Epithelial cell of proximal tubule (primary cell): ENCODE results near the gene TMEM154. TPM values are rescaled to one million over a fixed set of nuclear protein-coding genes. Genes with fewer than 3 reads are reported as not detected.
A peak's percentile ranks its signal among the peaks of the same experiment; 100 is the strongest.

Experiments used
- DNase-seq: peaks from one replicate; pipeline ENCODE4 v3.0.0-alpha.2; 2011; ENCODE audit warnings: low read depth
- H3K4me3 ChIP-seq: 2 replicates; pipeline ENCODE4 v1.5.1; 2011; ENCODE audit warnings: low read depth, mild to moderate bottlenecking, low read length
- total RNA-seq: library from RNA; depleted of rRNA; stranded (reverse); fragments of >200 nt; gene quantifications from 2 replicates; pipeline ENCODE4 v1.2.3, GENCODE V29; 2015
- TF ChIP-seq, protein P1 (sequence below): conservative IDR thresholded peaks from 2 replicates; pipeline ENCODE4 v1.5.1; 2012; ENCODE audit warnings: low read depth, mild to moderate bottlenecking, low read length

Gene TMEM154
- total RNA-seq, 1 donor from 2014 or later, result 11.8 TPM

DNA sequence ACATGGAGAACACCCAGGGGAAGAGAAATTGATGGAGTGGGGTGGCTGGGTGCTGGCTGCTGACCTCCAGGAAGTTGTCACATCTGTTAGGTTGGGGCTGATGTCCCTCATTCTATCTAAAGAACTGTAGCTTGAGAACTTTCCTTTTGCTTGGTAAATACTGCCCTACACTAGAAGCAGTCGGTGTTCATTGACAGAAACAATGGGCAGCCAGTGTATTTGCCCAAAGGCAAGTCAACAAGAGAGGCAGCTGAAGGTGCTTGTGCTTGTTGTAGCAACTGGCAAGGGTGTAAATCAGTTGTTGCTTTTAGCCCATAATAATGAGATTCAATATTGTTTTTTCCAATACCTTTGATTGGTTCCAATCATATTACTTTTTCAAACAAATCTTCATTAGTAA, 956 bp downstream of the TMEM154 start:
- H3K4me3 ChIP-seq, result peak overlapping the region; percentile 55
- DNase-seq, result no peak
- TF ChIP-seq, protein P1, sequence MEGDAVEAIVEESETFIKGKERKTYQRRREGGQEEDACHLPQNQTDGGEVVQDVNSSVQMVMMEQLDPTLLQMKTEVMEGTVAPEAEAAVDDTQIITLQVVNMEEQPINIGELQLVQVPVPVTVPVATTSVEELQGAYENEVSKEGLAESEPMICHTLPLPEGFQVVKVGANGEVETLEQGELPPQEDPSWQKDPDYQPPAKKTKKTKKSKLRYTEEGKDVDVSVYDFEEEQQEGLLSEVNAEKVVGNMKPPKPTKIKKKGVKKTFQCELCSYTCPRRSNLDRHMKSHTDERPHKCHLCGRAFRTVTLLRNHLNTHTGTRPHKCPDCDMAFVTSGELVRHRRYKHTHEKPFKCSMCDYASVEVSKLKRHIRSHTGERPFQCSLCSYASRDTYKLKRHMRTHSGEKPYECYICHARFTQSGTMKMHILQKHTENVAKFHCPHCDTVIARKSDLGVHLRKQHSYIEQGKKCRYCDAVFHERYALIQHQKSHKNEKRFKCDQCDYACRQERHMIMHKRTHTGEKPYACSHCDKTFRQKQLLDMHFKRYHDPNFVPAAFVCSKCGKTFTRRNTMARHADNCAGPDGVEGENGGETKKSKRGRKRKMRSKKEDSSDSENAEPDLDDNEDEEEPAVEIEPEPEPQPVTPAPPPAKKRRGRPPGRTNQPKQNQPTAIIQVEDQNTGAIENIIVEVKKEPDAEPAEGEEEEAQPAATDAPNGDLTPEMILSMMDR, result no peak

DNA sequence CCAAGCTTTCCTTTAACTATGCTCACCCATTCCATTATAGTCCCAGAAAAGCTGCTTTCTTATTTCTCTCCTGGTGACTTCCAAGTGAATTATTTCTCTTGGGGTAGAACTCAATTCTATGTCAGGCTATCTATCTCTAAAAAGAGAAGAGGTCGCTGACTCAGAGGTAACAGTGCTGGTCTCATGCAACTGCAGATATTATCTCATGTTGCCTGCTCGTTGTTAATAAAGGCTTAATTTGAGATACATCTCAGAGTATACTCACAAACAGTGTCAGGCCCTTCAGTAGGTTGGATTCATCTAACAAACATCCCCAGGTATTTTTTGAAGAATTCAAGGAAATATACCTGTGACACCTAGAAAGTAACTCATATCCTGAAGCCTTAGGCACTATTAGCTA, 2.7 kb downstream of the TMEM154 start:
- DNase-seq, result no peak
- TF ChIP-seq, protein P1, result no peak
- no peak overlapping the region for H3K4me3 ChIP-seq

DNA sequence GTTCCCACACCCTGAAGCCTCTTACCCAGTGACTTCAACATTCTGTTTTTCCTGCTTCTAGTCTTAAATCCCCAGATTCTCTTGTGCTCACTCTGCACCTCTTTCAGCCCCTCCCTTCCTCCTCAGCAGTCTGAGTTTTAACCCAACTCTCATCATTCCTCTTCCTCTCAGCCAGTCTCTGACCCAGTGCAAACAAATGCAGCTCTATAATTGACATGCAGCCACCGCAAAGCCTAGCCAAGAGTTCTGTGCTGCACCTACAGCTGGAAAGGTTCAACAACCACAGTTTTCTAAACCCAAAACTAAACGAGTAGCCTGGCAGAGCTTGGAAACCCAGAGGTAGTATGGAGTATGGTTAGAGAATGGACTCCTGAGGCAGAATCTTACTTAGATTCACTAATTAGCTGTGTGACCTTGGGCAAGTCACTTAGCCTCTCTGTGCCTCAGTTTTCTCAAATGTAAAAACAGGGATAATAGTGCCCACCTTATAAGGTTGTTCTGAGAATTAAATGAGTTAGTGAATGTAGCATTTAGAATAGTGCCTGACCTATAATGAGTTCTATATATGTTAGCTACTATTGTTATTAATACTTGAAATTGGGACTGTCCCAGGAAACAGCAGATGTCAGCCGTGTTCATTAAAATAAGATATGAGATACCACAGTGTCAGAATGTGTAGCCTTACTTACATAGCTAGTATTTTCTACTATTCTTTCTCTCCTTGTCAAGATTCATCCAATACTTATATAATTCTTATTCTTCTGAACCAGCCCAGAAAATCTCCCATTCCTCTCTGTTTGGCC, 3.5 kb downstream of the TMEM154 start:
- TF ChIP-seq, protein P1, result no peak
- H3K4me3 ChIP-seq, result no peak overlapping the region
- no peak for DNase-seq

DNA sequence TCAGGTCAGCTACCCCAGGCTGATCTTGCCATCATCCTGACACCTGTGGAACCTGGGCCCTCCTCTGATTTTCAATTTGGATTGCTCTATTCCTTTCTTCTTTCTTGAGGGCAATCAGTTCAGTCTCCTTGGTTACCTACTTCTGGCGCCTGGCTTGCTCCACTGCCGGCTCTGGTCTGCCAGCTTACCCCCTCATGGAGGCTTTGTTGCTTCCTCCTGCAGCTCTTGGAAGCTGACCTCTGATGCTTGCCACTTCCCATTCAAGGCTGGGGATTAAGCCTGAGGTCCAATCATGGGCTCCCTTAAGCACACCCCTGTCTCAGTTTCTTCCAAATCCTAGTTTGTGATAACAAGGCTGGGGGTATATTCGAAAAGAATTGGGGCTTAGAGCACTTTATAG, 5.4 kb downstream of the TMEM154 start:
- no peak overlapping the region for H3K4me3 ChIP-seq
- TF ChIP-seq, protein P1, result no peak
- no peak for DNase-seq

DNA sequence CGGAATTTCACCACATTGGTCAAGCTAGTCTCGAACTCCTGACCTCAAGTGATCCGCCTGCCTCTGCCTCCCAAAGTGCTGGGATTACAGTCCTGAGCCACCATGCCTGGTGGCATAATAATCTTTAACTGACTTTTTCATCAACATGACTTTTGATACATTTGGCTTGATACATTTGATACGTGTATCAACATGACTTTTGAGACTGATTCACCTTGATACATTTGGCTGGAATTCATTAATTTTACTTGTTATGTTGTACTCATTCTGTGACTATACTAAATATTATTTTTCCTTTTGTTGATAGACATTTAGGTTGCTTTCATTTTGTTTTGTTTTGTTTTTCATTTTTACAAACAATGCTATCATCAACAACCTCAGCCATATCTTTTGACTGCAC, 6.3 kb downstream of the TMEM154 start:
- H3K4me3 ChIP-seq, result no peak overlapping the region
- no peak for DNase-seq
- TF ChIP-seq, protein P1, result no peak

DNA sequence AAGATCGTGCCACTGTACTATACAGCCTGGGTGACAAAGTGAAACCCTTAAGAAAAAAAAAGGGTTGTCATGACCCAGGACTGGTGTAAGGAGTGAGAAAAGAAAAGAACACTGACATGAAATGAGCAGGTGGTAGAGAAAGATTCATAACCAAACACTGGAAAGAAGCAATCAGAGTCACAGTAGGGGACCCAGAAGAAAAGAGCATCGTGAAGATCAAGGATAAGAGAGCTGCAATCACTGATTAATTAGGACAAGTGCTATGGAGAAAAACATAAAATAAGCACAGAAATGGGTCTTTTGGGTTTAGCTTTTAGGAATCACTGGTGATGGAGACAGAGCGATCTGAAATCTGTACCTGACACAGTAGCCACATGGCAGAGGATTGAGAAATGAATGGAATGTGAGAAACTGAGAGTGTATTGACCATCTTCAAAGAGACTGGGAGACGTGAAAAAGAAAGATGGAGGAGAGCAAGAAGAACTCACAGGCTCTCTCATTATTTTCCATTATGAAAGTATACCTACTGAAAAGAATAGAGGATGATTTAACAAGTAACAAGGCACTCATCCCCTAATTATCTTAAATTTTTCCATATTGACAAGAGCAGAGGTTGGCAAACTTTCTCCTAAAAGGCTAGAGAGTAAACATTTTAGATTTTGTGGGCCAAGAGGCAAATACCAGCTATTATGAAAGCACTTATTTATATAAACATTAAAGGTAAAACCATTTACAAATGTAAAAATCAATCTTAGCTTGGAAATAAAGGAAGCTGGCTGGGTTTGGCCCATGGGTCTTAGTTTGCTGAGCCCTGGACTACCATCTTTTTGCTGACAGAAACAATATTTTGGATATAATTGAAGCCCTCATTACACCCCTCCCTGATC, 7.3 kb downstream of the TMEM154 start:
- no peak for DNase-seq
- no peak overlapping the region for H3K4me3 ChIP-seq
- TF ChIP-seq, protein P1, result no peak
